K562 (cell line): ENCODE measurements around the gene PTP4A2. TPM values are rescaled to one million over a fixed set of nuclear protein-coding genes. Genes with fewer than 3 reads are reported as not detected.

Source experiments
- AFF4 ChIP-seq: sonication (generic); formaldehyde crosslinking; IDR thresholded peaks from 2 replicates; pipeline ENCODE4 v1.8.0; 2023; ENCODE audit warnings: mild to moderate bottlenecking, missing genetic modification reagents
- CBFA2T2 ChIP-seq: fragments of 450-650 bp; conservative IDR thresholded peaks from 2 replicates; pipeline ENCODE4 v1.6.1; 2017; ENCODE audit warnings: mild to moderate bottlenecking
- CREB3L1 ChIP-seq: fragments of 450-650 bp; IDR thresholded peaks from 2 replicates; pipeline ENCODE4 v1.6.1; 2014; ENCODE audit warnings: low read depth, mild to moderate bottlenecking, moderate library complexity, borderline replicate concordance
- CTBP1 ChIP-seq: fragments of 450-650 bp; IDR thresholded peaks from 2 replicates; pipeline ENCODE4 v1.6.1; 2016; ENCODE audit warnings: borderline replicate concordance
- EWSR1 ChIP-seq: fragments of 450-650 bp; IDR thresholded peaks from 2 replicates; pipeline ENCODE4 v1.6.1; 2018; ENCODE audit warnings: borderline replicate concordance, mild to moderate bottlenecking, low read depth, moderate library complexity; ENCODE audit not compliant: partially characterized antibody
- JUNB ChIP-seq: fragments of 450-650 bp; formaldehyde crosslinking; conservative IDR thresholded peaks from 2 replicates; pipeline ENCODE4 v1.4.0; 2020; ENCODE audit warnings: mild to moderate bottlenecking
- KLF10 ChIP-seq: fragments of 250-450 bp; sonication (Bioruptor Pico); IDR thresholded peaks from 2 replicates; pipeline ENCODE4 v1.6.1; 2021; ENCODE audit warnings: matching md5 sums
- MAFF ChIP-seq: IDR thresholded peaks from 2 replicates; pipeline ENCODE4 v1.6.1; 2012; ENCODE audit warnings: low read length, improper control_type of control experiment
- MTA2 ChIP-seq: fragments of 450-650 bp; IDR thresholded peaks from 2 replicates; pipeline ENCODE4 v1.6.1; 2016; ENCODE audit warnings: low read depth
- NR4A1 ChIP-seq, 2 experiments: fragments of 250-450 bp in 1 of 2; fragments of 450-650 bp in 1 of 2; sonication (Bioruptor Pico) in 1 of 2; IDR thresholded peaks; 2 replicates each; pipeline versions ENCODE4 v1.4.0 to v1.6.1; 2016 to 2020; ENCODE audit warnings: mild to moderate bottlenecking in 2 of 2, missing compliant biosample characterization in 1 of 2, missing genetic modification characterization in 1 of 2, moderate library complexity in 1 of 2
- PHF20 ChIP-seq: fragments of 450-650 bp; IDR thresholded peaks from 2 replicates; pipeline ENCODE4 v1.6.1; 2018; ENCODE audit not compliant: partially characterized antibody
- TRIM24 ChIP-seq, 2 experiments: fragments of 450-650 bp; IDR thresholded peaks; 2 replicates each; pipeline ENCODE4 v1.6.1; 2016
- ZNF324 ChIP-seq: fragments of 250-450 bp; sonication (Bioruptor Pico); IDR thresholded peaks from 2 replicates; pipeline ENCODE4 v1.4.0; 2020; ENCODE audit warnings: mild to moderate bottlenecking
- polyA plus RNA-seq, 8 experiments: library from polyadenylated mRNA; depleted of rRNA in 4 of 8; stranded (reverse) in 5 of 8; unstranded in 3 of 8; fragments of >200 nt; fragmentation: Nextera tagmentation in 2 of 8; fragmentation: Illumina TruSeq in 1 of 8; extraction: Ambion mirVana in 2 of 8; extraction: Trizol in 1 of 8; gene quantifications; 2 replicates each; pipeline versions ENCODE4 v1.2.1 to v1.2.3, GENCODE V29; 2011 to 2014; ENCODE audit warnings: inconsistent platforms in 1 of 8, missing spikeins in 1 of 8
- total RNA-seq, 7 experiments: library from RNA; depleted of rRNA in 6 of 7; stranded (reverse); fragments of >200 nt in 6 of 7; fragmentation: Illumina TruSeq in 2 of 7; extraction: Trizol in 2 of 7; gene quantifications; 2 replicates each; pipeline versions ENCODE4 v1.2.1 to v1.2.3, GENCODE V29; 2011 to 2021; ENCODE audit warnings: low replicate concordance in 1 of 7
- TF ChIP-seq, protein P1 (sequence below): IDR thresholded peaks from 2 replicates; pipeline ENCODE4 v1.6.1; 2011; ENCODE audit not compliant: insufficient read length; ENCODE audit errors: extremely low read depth
- TF ChIP-seq, protein P2 (sequence below), 2 experiments: fragments of 450-650 bp in 1 of 2; IDR thresholded peaks; 2 replicates each; pipeline ENCODE4 v1.6.1; 2011 to 2017; ENCODE audit warnings: low read depth in 2 of 2, antibody characterized with exemption in 1 of 2, borderline replicate concordance in 1 of 2, low read length in 1 of 2, mild to moderate bottlenecking in 1 of 2, mixed read lengths in 1 of 2; ENCODE audit not compliant: control insufficient read depth in 1 of 2
- TF ChIP-seq, protein P3 (sequence below), 3 experiments: fragments of 200-800 bp in 1 of 3; sonication (Bioruptor generic) in 1 of 3; sonication (generic) in 1 of 3; formaldehyde crosslinking in 1 of 3; IDR thresholded peaks; 2 replicates each; pipeline versions ENCODE4 v1.6.1 to v1.8.0; 2016 to 2022; ENCODE audit warnings: mild to moderate bottlenecking in 2 of 3, missing compliant biosample characterization in 2 of 3, missing genetic modification characterization in 2 of 3, missing genetic modification reagents in 1 of 3

Gene PTP4A2
- total and polyA plus RNA-seq, 9 of the 15 experiments (the other 6 are each of a cell fraction or from before 2014, with no cell fraction given), result 197 to 870 (median 480) TPM

GRCh38 chr1:31926853-31927660, 11.1 kb downstream of the PTP4A2 start (continued):
- TF ChIP-seq PHF20, result no peak
- no peak for TF ChIP-seq AFF4 (CRISPR knock-in tag)
- no peak for TF ChIP-seq MTA2
- TF ChIP-seq, protein P1, sequence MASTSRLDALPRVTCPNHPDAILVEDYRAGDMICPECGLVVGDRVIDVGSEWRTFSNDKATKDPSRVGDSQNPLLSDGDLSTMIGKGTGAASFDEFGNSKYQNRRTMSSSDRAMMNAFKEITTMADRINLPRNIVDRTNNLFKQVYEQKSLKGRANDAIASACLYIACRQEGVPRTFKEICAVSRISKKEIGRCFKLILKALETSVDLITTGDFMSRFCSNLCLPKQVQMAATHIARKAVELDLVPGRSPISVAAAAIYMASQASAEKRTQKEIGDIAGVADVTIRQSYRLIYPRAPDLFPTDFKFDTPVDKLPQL, result no peak
- 0 out of 2 replicates have a peak, but pooled peaks have one; percentile 16 for TF ChIP-seq CREB3L1
- TF ChIP-seq CTBP1, result peak; percentile 38; the same call in 1 of the 2 replicates
- no peak for TF ChIP-seq ZNF324
- TF ChIP-seq NR4A1 (CRISPR knock-in tag; IDR thresholded peaks at IDR 0.05), result no peak
- no peak for TF ChIP-seq NR4A1 (tag; IDR thresholded peaks at IDR 0.05)
- TF ChIP-seq CBFA2T2, result no peak
- no peak for TF ChIP-seq EWSR1
- no peak for TF ChIP-seq JUNB
- TF ChIP-seq, protein P2, sequence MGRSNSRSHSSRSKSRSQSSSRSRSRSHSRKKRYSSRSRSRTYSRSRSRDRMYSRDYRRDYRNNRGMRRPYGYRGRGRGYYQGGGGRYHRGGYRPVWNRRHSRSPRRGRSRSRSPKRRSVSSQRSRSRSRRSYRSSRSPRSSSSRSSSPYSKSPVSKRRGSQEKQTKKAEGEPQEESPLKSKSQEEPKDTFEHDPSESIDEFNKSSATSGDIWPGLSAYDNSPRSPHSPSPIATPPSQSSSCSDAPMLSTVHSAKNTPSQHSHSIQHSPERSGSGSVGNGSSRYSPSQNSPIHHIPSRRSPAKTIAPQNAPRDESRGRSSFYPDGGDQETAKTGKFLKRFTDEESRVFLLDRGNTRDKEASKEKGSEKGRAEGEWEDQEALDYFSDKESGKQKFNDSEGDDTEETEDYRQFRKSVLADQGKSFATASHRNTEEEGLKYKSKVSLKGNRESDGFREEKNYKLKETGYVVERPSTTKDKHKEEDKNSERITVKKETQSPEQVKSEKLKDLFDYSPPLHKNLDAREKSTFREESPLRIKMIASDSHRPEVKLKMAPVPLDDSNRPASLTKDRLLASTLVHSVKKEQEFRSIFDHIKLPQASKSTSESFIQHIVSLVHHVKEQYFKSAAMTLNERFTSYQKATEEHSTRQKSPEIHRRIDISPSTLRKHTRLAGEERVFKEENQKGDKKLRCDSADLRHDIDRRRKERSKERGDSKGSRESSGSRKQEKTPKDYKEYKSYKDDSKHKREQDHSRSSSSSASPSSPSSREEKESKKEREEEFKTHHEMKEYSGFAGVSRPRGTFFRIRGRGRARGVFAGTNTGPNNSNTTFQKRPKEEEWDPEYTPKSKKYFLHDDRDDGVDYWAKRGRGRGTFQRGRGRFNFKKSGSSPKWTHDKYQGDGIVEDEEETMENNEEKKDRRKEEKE (IDR thresholded peaks at IDR 0.05; ENCODE audit: borderline replicate concordance in 1 of 2, control insufficient read depth in 1 of 2, low read depth in 2 of 2, low read length in 1 of 2), result no peak
- TF ChIP-seq TRIM24 (IDR thresholded peaks at IDR 0.05), result no peak
- TF ChIP-seq, protein P3, sequence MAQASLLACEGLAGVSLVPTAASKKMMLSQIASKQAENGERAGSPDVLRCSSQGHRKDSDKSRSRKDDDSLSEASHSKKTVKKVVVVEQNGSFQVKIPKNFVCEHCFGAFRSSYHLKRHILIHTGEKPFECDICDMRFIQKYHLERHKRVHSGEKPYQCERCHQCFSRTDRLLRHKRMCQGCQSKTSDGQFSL (CRISPR knock-in tag; IDR thresholded peaks at IDR 0.05), result no peak
- TF ChIP-seq, protein P3 (tag; IDR thresholded peaks at IDR 0.05), result no peak
- 0 out of 2 replicates have a peak, but pooled peaks have one; percentile 8 for TF ChIP-seq MAFF
- TF ChIP-seq KLF10, result no peak
